Caco-2 (cell line): ENCODE measurements around the gene GLT8D1. TPM values are rescaled to one million over a fixed set of nuclear protein-coding genes. Genes with fewer than 3 reads are reported as not detected.

Experiments
- BruUV-seq: library from RNA; stranded (reverse); fragments of 400-500 nt; replicated peaks from 2 replicates; lab custom pipeline; 2021; lab: Mats Ljungman, UMichigan
- CTCF ChIA-PET: fragments of 300-600 bp; sonication (Branson Sonifier 250); formaldehyde crosslinking; loops from one replicate; lab custom pipeline; 2022; ENCODE audit warnings: antibody characterized with exemption; lab: Charles Lee
- POLR2A ChIA-PET: fragments of 300-600 bp; sonication (Branson Sonifier 250); formaldehyde crosslinking; loops from one replicate; lab custom pipeline; 2022; ENCODE audit warnings: antibody characterized with exemption; lab: Charles Lee
- DNase-seq, 2 experiments: peaks; one replicate each; pipeline versions ENCODE4 v3.0.0 to v3.0.0-alpha.2; 2020 to 2022
- H3K27me3 ChIP-seq: replicated peaks from 2 replicates; pipeline ENCODE4 v1.6.0; 2011; ENCODE audit warnings: low read length; ENCODE audit not compliant: control insufficient read depth, insufficient read depth
- H3K36me3 ChIP-seq: 2 replicates; pipeline ENCODE4 v1.5.1; 2011; ENCODE audit warnings: low read length; ENCODE audit not compliant: control insufficient read depth, insufficient read depth
- H3K4me1 ChIP-seq: fragments of 250-450 bp; sonication (Bioruptor Pico); 2 replicates; pipeline ENCODE4 v1.5.1; 2020; ENCODE audit warnings: mild to moderate bottlenecking
- H3K4me3 ChIP-seq: 2 replicates; pipeline ENCODE4 v1.5.1; 2011; ENCODE audit warnings: low read depth, mild to moderate bottlenecking, control low read depth, low read length
- H3K9me3 ChIP-seq: fragments of 250-450 bp; sonication (Bioruptor Pico); 2 replicates; pipeline ENCODE4 v1.5.1; 2020; ENCODE audit warnings: mild to moderate bottlenecking, moderate library complexity
- H3K27ac Mint-ChIP-seq: one replicate; pipeline ENCODE4 v1.8.0; 2022; ENCODE audit warnings: mixed read lengths; ENCODE audit not compliant: unreplicated experiment
- H3K27me3 Mint-ChIP-seq: one replicate; pipeline ENCODE4 v1.8.0; 2022; ENCODE audit warnings: mixed read lengths; ENCODE audit not compliant: insufficient read depth, unreplicated experiment
- H3K36me3 Mint-ChIP-seq: one replicate; pipeline ENCODE4 v1.8.0; 2022; ENCODE audit warnings: mild to moderate bottlenecking, mixed read lengths; ENCODE audit not compliant: insufficient read depth, unreplicated experiment
- H3K4me1 Mint-ChIP-seq: one replicate; pipeline ENCODE4 v1.8.0; 2022; ENCODE audit warnings: low read depth, mixed read lengths; ENCODE audit not compliant: unreplicated experiment
- H3K4me3 Mint-ChIP-seq: one replicate; pipeline ENCODE4 v1.8.0; 2022; ENCODE audit warnings: mild to moderate bottlenecking, moderate library complexity, mixed read lengths; ENCODE audit not compliant: unreplicated experiment
- H3K9me3 Mint-ChIP-seq: one replicate; pipeline ENCODE4 v1.8.0; 2022; ENCODE audit warnings: mixed read lengths; ENCODE audit not compliant: unreplicated experiment
- intact Hi-C: fragments of 100-400 bp; cut with micrococcal nuclease; formaldehyde crosslinking; loops from one replicate; pipeline ENCODE4 v1.10.0; 2022; ENCODE audit not compliant: unreplicated experiment
- total RNA-seq: library from RNA; stranded (reverse); gene quantifications from 2 replicates; pipeline ENCODE4 v1.2.3, GENCODE V29; 2022
- TF ChIP-seq, protein P1 (sequence below), 2 experiments: fragments of 200-600 bp in 1 of 2; IDR thresholded peaks; 1 replicate in 1 of 2; 2 replicates in 1 of 2; pipeline versions ENCODE4 v1.5.1 to v1.8.0; 2011 to 2022; ENCODE audit warnings: antibody characterized with exemption in 1 of 2, control low read depth in 1 of 2, inconsistent platforms in 1 of 2, low read depth in 1 of 2, low read length in 1 of 2, mild to moderate bottlenecking in 1 of 2, moderate library complexity in 1 of 2; ENCODE audit not compliant: insufficient read depth in 1 of 2, severe bottlenecking in 1 of 2, unreplicated experiment in 1 of 2

GLT8D1 gene
- total RNA-seq, 1 experiment from 2014 or later, result 31.4 TPM

DNA sequence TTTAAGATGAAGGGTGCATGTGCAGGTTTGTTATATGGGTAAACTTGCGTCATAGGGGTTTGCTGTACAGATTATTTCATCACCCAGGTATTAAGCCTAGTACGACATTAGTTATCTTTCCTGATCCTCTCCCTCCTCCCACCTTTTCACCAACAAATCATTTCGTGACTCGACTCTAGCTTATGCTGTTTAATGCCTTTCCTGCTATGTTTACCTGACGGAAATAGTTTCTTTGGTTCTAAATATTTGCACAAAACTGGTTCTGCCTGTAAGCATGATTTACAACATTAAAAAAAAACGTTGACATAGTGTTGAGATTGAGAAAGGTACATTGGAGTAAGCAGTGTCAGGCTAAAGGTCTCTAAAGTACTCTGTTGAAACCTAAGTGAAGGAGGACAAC lies 17.3 kb downstream of the GLT8D1 start:
- CTCF ChIA-PET, result interaction anchor here (0.7 kb wide), 1 partner anchor 18 kb away, joined by 3 read pairs; no protein-coding TSS in a partner anchor

GRCh38 chr3:52685709-52686691 lies 19.6 kb downstream of the GLT8D1 start, which contains the start of the genes GNL3 and PBRM1:
GNL3 (plus strand) TSS chr3:52686032; CDS start chr3:52686093, 61 bp downstream.
PBRM1 (minus strand) TSS chr3:52685913.
- Mint-ChIP-seq H3K4me1 (peaks cover 19% of the 10 kb centered on the region), H3K36me3 (peaks cover 56% of the 10 kb centered on the region), H3K27ac (peak within 1 kb of the TSS; percentile 96), H3K9me3 (no peaks in the 10 kb centered on the region), H3K4me3 (peak within 1 kb of the TSS; percentile 85), H3K27me3 (no peaks in the 10 kb centered on the region)
- BruUV-seq, result TSS peak; percentile 60
- POLR2A ChIA-PET, result no interaction called here
- CTCF ChIA-PET, result interaction anchor here (0.6 kb wide), 1 partner anchor 135 kb away, joined by 5 read pairs; no protein-coding TSS in a partner anchor
- Histone ChIP-seq H3K9me3 (no peaks in the 10 kb centered on the region), H3K27me3 (no peaks in the 10 kb centered on the region), H3K36me3 (peaks cover 5% of the 10 kb centered on the region), H3K4me3 (peak within 1 kb of the TSS; percentile 98), H3K4me1 (peaks cover 41% of the 10 kb centered on the region)
- TF ChIP-seq, protein P1, sequence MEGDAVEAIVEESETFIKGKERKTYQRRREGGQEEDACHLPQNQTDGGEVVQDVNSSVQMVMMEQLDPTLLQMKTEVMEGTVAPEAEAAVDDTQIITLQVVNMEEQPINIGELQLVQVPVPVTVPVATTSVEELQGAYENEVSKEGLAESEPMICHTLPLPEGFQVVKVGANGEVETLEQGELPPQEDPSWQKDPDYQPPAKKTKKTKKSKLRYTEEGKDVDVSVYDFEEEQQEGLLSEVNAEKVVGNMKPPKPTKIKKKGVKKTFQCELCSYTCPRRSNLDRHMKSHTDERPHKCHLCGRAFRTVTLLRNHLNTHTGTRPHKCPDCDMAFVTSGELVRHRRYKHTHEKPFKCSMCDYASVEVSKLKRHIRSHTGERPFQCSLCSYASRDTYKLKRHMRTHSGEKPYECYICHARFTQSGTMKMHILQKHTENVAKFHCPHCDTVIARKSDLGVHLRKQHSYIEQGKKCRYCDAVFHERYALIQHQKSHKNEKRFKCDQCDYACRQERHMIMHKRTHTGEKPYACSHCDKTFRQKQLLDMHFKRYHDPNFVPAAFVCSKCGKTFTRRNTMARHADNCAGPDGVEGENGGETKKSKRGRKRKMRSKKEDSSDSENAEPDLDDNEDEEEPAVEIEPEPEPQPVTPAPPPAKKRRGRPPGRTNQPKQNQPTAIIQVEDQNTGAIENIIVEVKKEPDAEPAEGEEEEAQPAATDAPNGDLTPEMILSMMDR (IDR thresholded peaks at IDR 0.05; ENCODE audit: insufficient read depth in 1 of 2, low read depth in 1 of 2, low read length in 1 of 2, severe bottlenecking in 1 of 2, unreplicated experiment in 1 of 2), result no peak
- DNase-seq, result peak; percentile 94 to 95
- intact Hi-C loops, result loop anchor here (10.0 kb wide), 2 partner anchors 151 to 261 kb away; partner anchors contain the start of genes NT5DC2 and UQCC5

More for the DNA sequence above, 17.3 kb downstream of the GLT8D1 start:
- Mint-ChIP-seq H3K4me1 (peaks cover 11% of the 10 kb centered on the region), H3K27me3 (no peaks in the 10 kb centered on the region), H3K36me3 (peaks cover 78% of the 10 kb centered on the region), H3K9me3 (no peaks in the 10 kb centered on the region), H3K4me3 (peak overlapping the region; percentile 85), H3K27ac (no peak overlapping the region)
- POLR2A ChIA-PET, result interaction anchor here (0.6 to 2.1 kb wide), 2 partner anchors 17 to 263 kb away, joined by 7 to 15 read pairs; partner anchors contain the start of genes GLT8D1 and SPCS1
- DNase-seq, result peak in 1 of 2 experiments; percentile 61
- BruUV-seq, result no TSS peak
- Histone ChIP-seq H3K9me3 (no peaks in the 10 kb centered on the region), H3K4me3 (no peak overlapping the region), H3K36me3 (peaks cover 6% of the 10 kb centered on the region), H3K4me1 (peaks cover 33% of the 10 kb centered on the region), H3K27me3 (no peaks in the 10 kb centered on the region)
- TF ChIP-seq, protein P1 (IDR thresholded peaks at IDR 0.05; ENCODE audit: insufficient read depth in 1 of 2, low read depth in 1 of 2, low read length in 1 of 2, severe bottlenecking in 1 of 2, unreplicated experiment in 1 of 2), result no peak
- intact Hi-C loops, result loop anchor here (10.0 kb wide), 2 partner anchors 153 to 263 kb away; partner anchors contain the start of genes NT5DC2 and UQCC5

DNA sequence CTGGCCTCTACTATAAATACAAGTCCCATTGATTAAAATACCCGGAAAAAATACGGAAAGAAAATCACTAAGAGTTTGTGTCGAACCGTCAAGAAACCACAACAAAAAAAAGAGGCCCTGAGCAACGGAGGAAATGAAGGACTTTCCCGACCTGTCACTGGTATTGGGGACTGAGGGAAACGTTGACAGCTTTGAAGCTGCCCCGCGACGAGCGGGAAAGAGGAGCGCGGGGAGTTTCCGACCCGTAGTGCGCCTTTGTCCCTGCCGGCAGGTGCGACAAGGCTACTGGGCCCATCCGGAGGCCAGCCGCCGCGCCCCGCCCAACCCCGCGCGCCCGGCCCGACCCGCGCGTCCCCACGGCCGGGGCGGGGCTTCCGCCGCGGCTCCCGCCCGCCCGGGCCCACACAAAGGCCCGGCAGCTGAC lies 20.3 kb downstream of the GLT8D1 start:
- Histone ChIP-seq H3K4me3 (peak overlapping the region; percentile 98), H3K9me3 (no peaks in the 10 kb centered on the region), H3K4me1 (peaks cover 41% of the 10 kb centered on the region), H3K27me3 (no peaks in the 10 kb centered on the region), H3K36me3 (peaks cover 5% of the 10 kb centered on the region)
- peak overlapping the region; percentile 96 for H3K27ac Mint-ChIP-seq
- H3K36me3 Mint-ChIP-seq, result peaks cover 49% of the 10 kb centered on the region
- no peaks in the 10 kb centered on the region for H3K27me3 Mint-ChIP-seq
- H3K4me3 Mint-ChIP-seq, result peak overlapping the region; percentile 85
- H3K9me3 Mint-ChIP-seq, result no peaks in the 10 kb centered on the region
- TF ChIP-seq, protein P1 (IDR thresholded peaks at IDR 0.05; ENCODE audit: insufficient read depth in 1 of 2, low read depth in 1 of 2, low read length in 1 of 2, severe bottlenecking in 1 of 2, unreplicated experiment in 1 of 2), result no peak
- intact Hi-C loops, result loop anchor here (10.0 kb wide), 2 partner anchors 150 to 260 kb away; partner anchors contain the start of genes NT5DC2 and UQCC5
- ChIA-PET POLR2A (interaction anchor here (0.6 kb wide), 1 partner anchor 361 kb away, joined by 6 read pairs; the partner anchor contains the start of gene SFMBT1), CTCF (interaction anchor here (0.6 kb wide), 1 partner anchor 94 kb away, joined by 5 read pairs; no protein-coding TSS in a partner anchor)
- peak; percentile 86 to 90 for DNase-seq
- BruUV-seq, result no TSS peak
- peaks cover 19% of the 10 kb centered on the region for H3K4me1 Mint-ChIP-seq
